ENCODE measurements around the gene FRMD7.

GRCh38 chrX:132058050-132058449 lies 69.8 kb downstream of the FRMD7 start:
- no peak for TF ChIP-seq ELK1 (IDR thresholded peaks at IDR 0.05; ENCODE audit: low read depth, low read length)
- TF ChIP-seq YY1 (IDR thresholded peaks at IDR 0.05; ENCODE audit: low read depth, low read length), result no peak
- TF ChIP-seq POLR2AphosphoS5 (IDR thresholded peaks at IDR 0.05; ENCODE audit: low read length), result no peak
- no peak for TF ChIP-seq RELA (IDR thresholded peaks at IDR 0.05; ENCODE audit: borderline replicate concordance, partially characterized antibody)
- no peak for TF ChIP-seq REST (IDR thresholded peaks at IDR 0.05; ENCODE audit: low read depth, low read length)
- no peak for TF ChIP-seq POLR2A (IDR thresholded peaks at IDR 0.05; ENCODE audit: low read depth, low read length)
- TF ChIP-seq HCFC1 (IDR thresholded peaks at IDR 0.05; ENCODE audit: low read length), result no peak
- TF ChIP-seq CTCF (IDR thresholded peaks at IDR 0.05 in 2 of 3, conservative IDR thresholded peaks at IDR 0.05 in 1 of 3; ENCODE audit: control insufficient read depth in 2 of 3, extremely low read depth in 1 of 3, insufficient read depth in 1 of 3, low read depth in 3 of 3, low read length in 3 of 3), result no peak
- no peak for TF ChIP-seq USF2 (IDR thresholded peaks at IDR 0.05; ENCODE audit: borderline replicate concordance, low read depth, low read length)
- no peak for TF ChIP-seq EZH2 (IDR thresholded peaks at IDR 0.05; ENCODE audit: borderline replicate concordance, control insufficient read depth, low read depth, low read length)
- no peak for TF ChIP-seq NR2C2 (IDR thresholded peaks at IDR 0.05; ENCODE audit: borderline replicate concordance, control insufficient read depth, insufficient read length, low read depth)
- TF ChIP-seq ZNF24 (IDR thresholded peaks at IDR 0.05), result no peak
- TF ChIP-seq TAF1 (IDR thresholded peaks at IDR 0.05; ENCODE audit: borderline replicate concordance, low read depth, low read length), result no peak
- TF ChIP-seq MXI1 (IDR thresholded peaks at IDR 0.05; ENCODE audit: low read depth, low read length), result no peak
